Stomach (tissue), 9 donors: Measurements from ENCODE around the gene WHRN. TPM values are rescaled to one million over a fixed set of nuclear protein-coding genes. Genes with fewer than 3 reads are reported as not detected.

Experiments used
- DNase-seq, 2 donors: peaks; one replicate each; pipeline versions ENCODE4 v3.0.0 to v3.0.0-alpha.2; 2013 to 2019
- H3K27ac ChIP-seq, 5 donors: fragments of 200-600 bp in 4 of 5; sonication (generic) in 4 of 5; one replicate each; pipeline ENCODE4 v1.5.1; 2013 to 2019; ENCODE audit warnings: mild to moderate bottlenecking in 1 of 5, moderate library complexity in 1 of 5
- H3K27me3 ChIP-seq, 3 donors: fragments of 200-600 bp; sonication (generic); one replicate each; pipeline ENCODE4 v1.5.1; 2017 to 2019; ENCODE audit warnings: mixed run types in 1 of 3
- H3K36me3 ChIP-seq, 4 donors: fragments of 200-600 bp; sonication (generic); 1 replicate in 3 of 4; 2 replicates in 1 of 4; pipeline ENCODE4 v1.5.1; 2016 to 2019
- H3K4me1 ChIP-seq, 4 donors: fragments of 200-600 bp; sonication (generic); one replicate each; pipeline ENCODE4 v1.5.1; 2016 to 2019
- H3K4me3 ChIP-seq, 4 donors: fragments of 200-600 bp; sonication (generic) in 3 of 4; one replicate each; pipeline ENCODE4 v1.5.1; 2016 to 2019; ENCODE audit warnings: mild to moderate bottlenecking in 1 of 4
- H3K9me3 ChIP-seq, 4 donors: fragments of 200-600 bp; sonication (generic); one replicate each; pipeline ENCODE4 v1.5.1; 2016 to 2019
- EP300 ChIP-seq: sonication (generic); formaldehyde crosslinking; IDR thresholded peaks from one replicate; pipeline ENCODE4 v1.6.1; 2017; ENCODE audit warnings: antibody characterized with exemption
- POLR2A ChIP-seq, 4 donors: fragments of 450-650 bp; IDR thresholded peaks; one replicate each; pipeline ENCODE4 v1.6.1; 2016; ENCODE audit warnings: antibody characterized with exemption in 4 of 4, control low read depth in 2 of 4, mild to moderate bottlenecking in 1 of 4, moderate library complexity in 1 of 4
- POLR2AphosphoS5 ChIP-seq, 3 donors: sonication (generic); formaldehyde crosslinking; IDR thresholded peaks; one replicate each; pipeline ENCODE4 v1.6.1; 2016; ENCODE audit warnings: antibody characterized with exemption in 3 of 3
- WGBS, 5 donors: extraction: QIAGEN DNeasy Blood & Tissue Kit in 3 of 5; methylation state at CpG; one replicate each; pipeline versions ENCODE4 v1.1.5 to v1.1.7; 2013 to 2018; 5-methylcytosine and 5-hydroxymethylcytosine counted together
- intact Hi-C: fragments of 100-400 bp; cut with DNase I; formaldehyde crosslinking; loops from one replicate; pipeline ENCODE4 v1.15.1; 2023; ENCODE audit warnings: low total_unique reads
- polyA plus RNA-seq, 3 donors: library from polyadenylated mRNA; stranded (reverse); fragments of 200-250 nt; gene quantifications; one replicate each; pipeline ENCODE4 v1.2.3, GENCODE V29; 2013
- total RNA-seq, 5 donors: library from RNA; depleted of rRNA; stranded (reverse); fragments of >200 nt; gene quantifications; one replicate each; pipeline versions ENCODE4 v1.1.0 to v1.2.3, GENCODE V29; 2014 to 2016
- TF ChIP-seq, protein P1 (sequence below), 7 experiments: fragments of 450-650 bp in 4 of 7; fragments of 200-600 bp in 3 of 7; sonication (generic) in 3 of 7; IDR thresholded peaks; one replicate each; pipeline ENCODE4 v1.5.1; 2016 to 2019; ENCODE audit warnings: antibody characterized with exemption in 7 of 7, control low read depth in 2 of 7, mild to moderate bottlenecking in 1 of 7
- donor health status: healthy with polysubstance abuse.
- donor health status: Bipolar disorder and iron deficiency.
- donor health status: healthy.

WHRN gene
- total and polyA plus RNA-seq, 8 donors, result 2.3 to 70.1 (median 4.8) TPM

DNA sequence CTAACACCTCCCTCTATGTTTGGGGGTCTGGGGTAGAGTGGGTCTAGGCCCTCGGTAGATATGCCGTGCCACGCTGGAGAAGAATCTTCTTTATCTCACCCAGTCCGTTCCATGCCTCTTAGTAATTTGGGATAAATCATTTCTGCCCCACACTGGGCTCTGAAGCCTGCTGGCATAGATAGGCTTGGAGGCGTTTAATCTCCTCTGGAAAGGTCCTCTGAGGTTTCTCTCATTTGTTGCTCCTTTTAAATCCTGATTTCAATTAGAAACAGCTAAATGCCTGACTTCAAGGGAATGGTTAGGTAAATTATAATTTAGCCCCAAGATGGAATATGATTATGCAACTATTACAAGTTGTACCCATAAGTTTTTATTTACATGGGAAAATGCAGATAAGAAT is 59.7 kb downstream of the WHRN start:
- no peaks in the 10 kb centered on the region for H3K36me3 ChIP-seq
- TF ChIP-seq POLR2A (IDR thresholded peaks at IDR 0.05) (no peak), POLR2AphosphoS5 (IDR thresholded peaks at IDR 0.05) (no peak), EP300 (no peak)
- TF ChIP-seq, protein P1, sequence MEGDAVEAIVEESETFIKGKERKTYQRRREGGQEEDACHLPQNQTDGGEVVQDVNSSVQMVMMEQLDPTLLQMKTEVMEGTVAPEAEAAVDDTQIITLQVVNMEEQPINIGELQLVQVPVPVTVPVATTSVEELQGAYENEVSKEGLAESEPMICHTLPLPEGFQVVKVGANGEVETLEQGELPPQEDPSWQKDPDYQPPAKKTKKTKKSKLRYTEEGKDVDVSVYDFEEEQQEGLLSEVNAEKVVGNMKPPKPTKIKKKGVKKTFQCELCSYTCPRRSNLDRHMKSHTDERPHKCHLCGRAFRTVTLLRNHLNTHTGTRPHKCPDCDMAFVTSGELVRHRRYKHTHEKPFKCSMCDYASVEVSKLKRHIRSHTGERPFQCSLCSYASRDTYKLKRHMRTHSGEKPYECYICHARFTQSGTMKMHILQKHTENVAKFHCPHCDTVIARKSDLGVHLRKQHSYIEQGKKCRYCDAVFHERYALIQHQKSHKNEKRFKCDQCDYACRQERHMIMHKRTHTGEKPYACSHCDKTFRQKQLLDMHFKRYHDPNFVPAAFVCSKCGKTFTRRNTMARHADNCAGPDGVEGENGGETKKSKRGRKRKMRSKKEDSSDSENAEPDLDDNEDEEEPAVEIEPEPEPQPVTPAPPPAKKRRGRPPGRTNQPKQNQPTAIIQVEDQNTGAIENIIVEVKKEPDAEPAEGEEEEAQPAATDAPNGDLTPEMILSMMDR (IDR thresholded peaks at IDR 0.05), result no peak
- H3K4me1 ChIP-seq, result no peaks in the 10 kb centered on the region
- no peak overlapping the region for H3K27ac ChIP-seq
- no peaks in the 10 kb centered on the region for H3K27me3 ChIP-seq
- no peaks in the 10 kb centered on the region for H3K9me3 ChIP-seq
- 75 to 96% (median 92%) methylated on average over 5 of the region's 5 CpGs for WGBS, 5 donors
- H3K4me3 ChIP-seq, result no peak overlapping the region
- intact Hi-C loops, result no loop called here
- no peak for DNase-seq

DNA sequence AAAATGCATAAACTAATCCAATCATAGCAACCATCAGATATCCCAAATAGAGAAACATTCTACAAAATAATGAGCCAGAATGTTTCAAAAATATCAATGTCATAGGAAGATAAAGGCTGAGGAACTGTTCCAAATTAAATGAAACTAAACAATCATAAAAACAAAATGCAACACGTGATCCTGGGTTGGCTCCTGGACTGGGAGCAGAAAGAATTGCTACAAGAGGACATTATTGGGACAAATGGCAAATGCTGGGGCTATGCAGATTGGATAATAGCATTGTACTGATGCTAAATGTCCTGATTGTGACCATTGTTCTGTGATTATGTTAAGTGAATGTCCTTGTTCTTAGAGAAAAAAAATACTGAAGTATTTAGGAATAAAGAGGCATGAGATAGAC is 63.3 kb downstream of the WHRN start:
- Histone ChIP-seq H3K27me3 (no peaks in the 10 kb centered on the region), H3K36me3 (no peaks in the 10 kb centered on the region), H3K4me3 (no peak overlapping the region), H3K9me3 (no peaks in the 10 kb centered on the region), H3K27ac (no peak overlapping the region), H3K4me1 (no peaks in the 10 kb centered on the region)
- WGBS, 5 donors, result 29 to 86% (median 30%) methylated on average over 1 of the region's 1 CpG
- intact Hi-C loops, result no loop called here
- no peak for DNase-seq
- TF ChIP-seq, protein P1 (IDR thresholded peaks at IDR 0.05), result no peak

DNA sequence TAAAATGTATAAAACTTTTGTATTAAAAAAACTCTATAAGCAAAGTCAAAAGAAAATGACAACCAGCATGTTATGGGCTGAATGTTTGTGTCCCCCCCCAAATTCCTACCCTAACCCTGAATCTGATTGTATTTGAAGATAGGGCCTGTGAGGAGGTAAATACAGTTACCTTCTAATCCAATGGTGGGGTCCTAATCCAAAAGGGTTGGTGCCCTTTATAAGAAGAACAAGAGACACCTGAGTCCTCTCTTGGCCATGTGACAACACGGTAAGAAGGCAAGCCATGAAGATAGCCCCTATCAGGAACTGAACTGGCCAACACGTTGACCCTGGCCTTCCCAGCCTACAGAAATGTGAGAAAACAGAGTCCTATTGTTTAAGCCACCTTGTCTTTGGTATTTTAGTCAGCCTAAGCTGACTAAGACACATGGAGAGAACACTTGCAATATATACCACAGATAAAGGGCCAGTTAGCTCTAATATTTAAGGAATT is 67.8 kb downstream of the WHRN start:
- intact Hi-C loops, result no loop called here
- no peaks in the 10 kb centered on the region for H3K36me3 ChIP-seq
- DNase-seq, result no peak
- WGBS, 5 donors, result 40 to 64% (median 42%) methylated on average over 2 of the region's 2 CpGs
- H3K4me1 ChIP-seq, result peaks cover 0 to 6% (median 0%) of the 10 kb centered on the region in 4 donors
- no peaks in the 10 kb centered on the region for H3K27me3 ChIP-seq
- no peaks in the 10 kb centered on the region for H3K9me3 ChIP-seq
- H3K4me3 ChIP-seq, result no peak overlapping the region
- no peak overlapping the region for H3K27ac ChIP-seq
- no peak for TF ChIP-seq POLR2A (IDR thresholded peaks at IDR 0.05)
- TF ChIP-seq POLR2AphosphoS5 (IDR thresholded peaks at IDR 0.05), result no peak
- TF ChIP-seq EP300, result no peak
- TF ChIP-seq, protein P1 (IDR thresholded peaks at IDR 0.05), result no peak

DNA sequence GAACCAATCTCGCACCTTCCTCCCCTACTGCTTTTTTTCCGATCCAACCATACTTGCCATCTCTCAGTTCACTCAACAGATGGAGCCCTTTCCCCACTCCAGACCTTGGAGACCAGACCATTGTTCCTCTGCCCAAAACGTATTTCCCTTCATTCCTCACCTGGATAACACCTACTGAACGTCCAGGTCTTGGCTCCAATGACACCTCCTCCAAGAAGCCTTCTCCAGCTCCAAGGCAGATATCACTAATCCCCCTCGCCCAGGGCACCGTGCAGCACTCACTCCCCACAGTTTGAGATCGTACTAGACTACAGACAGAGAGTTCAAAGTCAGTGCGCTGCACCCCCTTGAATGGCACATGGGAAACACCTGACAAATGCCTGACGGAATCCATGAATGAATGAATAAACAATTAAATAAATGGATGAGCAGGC is 70.4 kb downstream of the WHRN start:
- H3K9me3 ChIP-seq, result no peaks in the 10 kb centered on the region
- peak in 1 of 2 donors; percentile 70 for DNase-seq
- H3K4me1 ChIP-seq, result peaks cover 0 to 6% (median 0%) of the 10 kb centered on the region in 4 donors
- intact Hi-C loops, result no loop called here
- 35 to 51% (median 44%) methylated on average over 9 of the region's 9 CpGs for WGBS, 5 donors
- peaks cover 0 to 6% (median 0%) of the 10 kb centered on the region in 4 donors for H3K36me3 ChIP-seq
- H3K27me3 ChIP-seq, result no peaks in the 10 kb centered on the region
- no peak overlapping the region for H3K4me3 ChIP-seq
- H3K27ac ChIP-seq, result no peak overlapping the region
- TF ChIP-seq, protein P1 (IDR thresholded peaks at IDR 0.05), result peak in 4 of 7 experiments; percentile 10 to 72 (median 48)
- no peak for TF ChIP-seq POLR2A (IDR thresholded peaks at IDR 0.05)
